GM19395 (cell line): ENCODE data around the gene TPRX2.
"Not testable (repeated sequence)": the region's sequence is repeated elsewhere in the genome, so short reads cannot be mapped to it uniquely, and the experiment has no call there.

ENCODE experiments used
- ATAC-seq: cut with Tn5 transposase; IDR thresholded peaks from one replicate; pipeline ENCODE4 v1.9.1; 2021; ENCODE audit warnings: mild to moderate bottlenecking, moderate library complexity; ENCODE audit not compliant: unreplicated experiment

TPRX2 gene

DNA sequence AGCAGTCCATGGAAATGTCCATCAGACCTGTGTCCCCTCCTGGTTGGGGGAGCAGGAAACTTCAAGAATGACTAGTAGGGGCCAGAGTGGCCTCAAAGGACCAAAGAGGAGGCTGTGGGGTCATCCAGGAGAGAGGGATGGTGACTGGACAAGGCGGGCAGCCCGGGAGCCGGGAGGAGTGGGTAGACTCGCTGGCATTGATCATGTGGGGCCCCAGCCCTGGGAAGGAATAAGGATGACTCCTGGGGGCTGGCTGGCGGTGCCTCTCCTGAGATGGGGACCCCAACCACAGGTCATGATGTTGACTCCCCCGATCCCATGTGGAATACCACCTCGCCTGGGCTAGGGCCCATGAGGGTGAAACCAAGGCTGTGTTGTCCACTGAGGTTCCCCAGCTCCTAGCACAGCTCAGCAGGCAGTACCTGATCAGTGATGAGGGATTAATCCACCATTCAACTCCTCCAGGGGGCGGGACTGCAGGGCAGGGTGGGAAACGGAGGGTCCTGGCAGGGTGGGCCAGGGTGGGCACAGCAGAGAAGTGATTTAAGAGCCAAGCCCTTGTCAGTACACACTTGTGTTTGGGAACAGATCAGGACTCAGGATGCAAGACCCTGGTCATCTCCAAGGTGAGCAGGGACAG, at the start of gene TPRX2:
Gene TPRX2, plus strand, starts transcription at position 590 of the 640 bp plus-strand sequence. Its CDS starts 12 bp downstream, at position 602.
- ATAC-seq, result not testable (repeated sequence)

GRCh38 chr19:47813304-47813994, 45.6 kb upstream of the TPRX2 start:
- ATAC-seq, result no peak

GRCh38 chr19:47813995-47814328, 45.1 kb upstream of the TPRX2 start:
- ATAC-seq, result no peak

GRCh38 chr19:47816270-47816669, 42.8 kb upstream of the TPRX2 start:
- ATAC-seq, result not testable (repeated sequence)

DNA sequence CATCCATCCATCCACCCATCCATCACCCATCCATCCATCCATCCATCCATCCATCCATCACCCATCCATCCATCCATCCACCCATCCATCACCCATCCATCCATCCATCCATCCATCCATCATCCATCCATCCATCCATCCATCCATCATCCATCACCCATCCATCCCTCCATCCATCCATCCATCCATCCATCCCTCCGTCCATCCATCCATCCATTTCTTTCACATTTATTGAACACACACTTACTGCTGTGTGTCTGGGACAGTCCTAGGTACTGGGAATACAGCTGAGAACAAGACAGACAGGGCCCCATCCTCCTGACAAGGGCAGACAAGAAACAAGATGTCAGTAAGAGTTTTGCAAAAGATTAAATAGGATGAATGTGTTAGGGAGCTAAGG, 40.8 kb upstream of the TPRX2 start:
- ATAC-seq, result not testable (repeated sequence)

- no peak for ATAC-seq
Observed at GRCh38 chr19:47819858-47820257, 39.2 kb upstream of the TPRX2 start.

DNA sequence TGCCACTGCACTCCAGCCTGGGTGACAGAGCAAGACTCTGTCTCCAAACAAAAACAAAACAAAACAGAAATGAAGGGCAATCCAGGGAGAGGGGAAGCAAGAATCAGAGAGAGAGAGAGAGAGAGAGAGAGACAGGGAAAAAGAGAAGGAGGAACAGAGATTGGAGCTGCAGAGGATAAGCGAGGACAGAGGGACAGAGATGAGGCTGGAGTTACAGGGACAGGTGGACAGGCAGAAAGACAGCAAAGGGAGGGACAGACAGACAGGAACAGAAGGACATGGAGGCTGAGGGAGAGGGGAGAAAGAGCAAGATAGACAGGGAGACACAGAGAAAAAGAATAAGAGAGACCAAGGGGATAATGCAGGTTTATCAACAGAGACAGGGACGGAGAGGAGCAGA, 38.6 kb upstream of the TPRX2 start:
- ATAC-seq, result no peak

- ATAC-seq, result no peak
Observed at GRCh38 chr19:47821460-47822020, 37.5 kb upstream of the TPRX2 start, which contains the start of gene CRX. CRX (plus strand) TSS chr19:47821937; CDS start chr19:47834444, 12,507 bp downstream.

GRCh38 chr19:47824396-47824795, 34.6 kb upstream of the TPRX2 start:
- no peak for ATAC-seq

GRCh38 chr19:47826800-47827199, 32.2 kb upstream of the TPRX2 start:
- no peak for ATAC-seq

GRCh38 chr19:47832723-47833122, 26.3 kb upstream of the TPRX2 start:
- ATAC-seq, result no peak

DNA sequence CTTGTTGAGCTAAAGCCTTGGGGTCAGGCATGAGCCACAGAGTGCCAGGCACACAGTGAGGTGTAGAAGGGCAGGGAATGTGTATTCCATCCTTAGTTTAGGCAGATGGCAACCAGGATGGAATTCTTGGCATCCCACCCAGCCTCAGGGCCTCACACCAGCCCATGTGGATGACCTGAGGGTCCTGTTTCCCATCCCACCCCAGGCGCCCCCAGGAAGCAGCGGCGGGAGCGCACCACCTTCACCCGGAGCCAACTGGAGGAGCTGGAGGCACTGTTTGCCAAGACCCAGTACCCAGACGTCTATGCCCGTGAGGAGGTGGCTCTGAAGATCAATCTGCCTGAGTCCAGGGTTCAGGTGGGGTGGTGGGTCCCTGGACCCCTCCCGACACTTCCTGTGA, 23.0 kb upstream of the TPRX2 start:
- ATAC-seq, result no peak

DNA sequence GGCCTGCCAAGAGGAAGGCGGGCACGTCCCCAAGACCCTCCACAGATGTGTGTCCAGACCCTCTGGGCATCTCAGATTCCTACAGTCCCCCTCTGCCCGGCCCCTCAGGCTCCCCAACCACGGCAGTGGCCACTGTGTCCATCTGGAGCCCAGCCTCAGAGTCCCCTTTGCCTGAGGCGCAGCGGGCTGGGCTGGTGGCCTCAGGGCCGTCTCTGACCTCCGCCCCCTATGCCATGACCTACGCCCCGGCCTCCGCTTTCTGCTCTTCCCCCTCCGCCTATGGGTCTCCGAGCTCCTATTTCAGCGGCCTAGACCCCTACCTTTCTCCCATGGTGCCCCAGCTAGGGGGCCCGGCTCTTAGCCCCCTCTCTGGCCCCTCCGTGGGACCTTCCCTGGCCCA, 19.6 kb upstream of the TPRX2 start:
- no peak for ATAC-seq

DNA sequence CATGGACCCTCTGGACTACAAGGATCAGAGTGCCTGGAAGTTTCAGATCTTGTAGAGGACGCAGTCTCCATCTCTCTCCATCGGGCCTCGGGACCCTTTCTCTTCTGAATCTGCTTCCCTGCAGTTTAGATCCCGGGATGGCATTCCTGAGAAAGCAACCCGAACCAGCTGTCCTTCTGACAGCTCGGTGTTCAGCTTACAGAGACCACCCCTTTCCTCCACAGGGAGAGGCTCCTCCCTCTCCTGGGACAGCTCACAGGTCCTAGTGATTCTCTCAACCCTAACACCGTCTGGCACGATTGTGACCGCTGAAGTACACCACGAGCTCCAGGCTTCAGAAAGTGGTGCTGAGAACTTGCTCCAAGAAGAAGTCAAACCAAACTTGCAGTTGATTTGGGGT, 19.1 kb upstream of the TPRX2 start:
- ATAC-seq, result no peak

DNA sequence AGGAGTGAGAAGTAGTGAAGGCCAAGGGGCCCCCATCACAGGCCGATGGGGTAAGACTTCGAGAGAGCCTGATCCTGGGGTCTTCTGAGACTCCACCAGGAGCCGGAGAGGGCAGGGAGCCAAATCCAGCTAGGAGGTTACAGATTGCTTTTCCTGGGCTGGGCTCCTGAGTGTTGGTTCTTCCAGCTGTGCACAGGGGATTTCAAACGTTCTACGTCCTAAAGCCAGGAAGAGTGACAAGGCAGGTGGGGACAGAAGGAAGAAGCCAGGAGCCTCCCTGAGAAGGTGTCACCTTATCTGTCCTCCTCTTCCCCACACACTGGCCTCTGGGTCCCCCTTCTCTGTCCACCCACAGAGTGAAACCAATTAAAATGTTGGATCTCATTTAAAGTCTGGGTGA, 16.1 kb upstream of the TPRX2 start:
- ATAC-seq, result no peak

- no peak for ATAC-seq
Observed at GRCh38 chr19:47848425-47848822, 10.6 kb upstream of the TPRX2 start.

GRCh38 chr19:47848823-47849473, 10.1 kb upstream of the TPRX2 start:
- no peak for ATAC-seq

DNA sequence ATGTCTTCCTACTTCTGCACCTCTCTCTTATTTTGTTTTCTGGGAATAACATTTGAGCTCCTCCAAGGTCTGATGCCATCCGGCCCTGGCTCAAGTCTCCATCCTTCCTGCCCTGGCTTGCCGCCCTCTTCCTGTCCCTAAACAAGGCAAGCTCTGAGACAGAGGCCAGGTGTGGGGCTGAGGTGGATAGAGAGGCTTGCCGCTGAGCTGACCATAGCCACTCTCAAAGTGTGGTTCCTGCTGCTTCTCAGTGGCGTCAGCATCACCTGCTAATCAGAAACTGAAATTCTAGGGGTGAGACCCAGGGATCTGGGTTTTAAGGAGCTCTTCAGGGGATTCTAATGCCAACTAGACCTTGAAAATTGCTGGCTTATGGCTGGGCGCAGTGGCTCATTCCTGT, 6.0 kb upstream of the TPRX2 start:
- ATAC-seq, result no peak

GRCh38 chr19:47854459-47854858, 4.6 kb upstream of the TPRX2 start:
- no peak for ATAC-seq

DNA sequence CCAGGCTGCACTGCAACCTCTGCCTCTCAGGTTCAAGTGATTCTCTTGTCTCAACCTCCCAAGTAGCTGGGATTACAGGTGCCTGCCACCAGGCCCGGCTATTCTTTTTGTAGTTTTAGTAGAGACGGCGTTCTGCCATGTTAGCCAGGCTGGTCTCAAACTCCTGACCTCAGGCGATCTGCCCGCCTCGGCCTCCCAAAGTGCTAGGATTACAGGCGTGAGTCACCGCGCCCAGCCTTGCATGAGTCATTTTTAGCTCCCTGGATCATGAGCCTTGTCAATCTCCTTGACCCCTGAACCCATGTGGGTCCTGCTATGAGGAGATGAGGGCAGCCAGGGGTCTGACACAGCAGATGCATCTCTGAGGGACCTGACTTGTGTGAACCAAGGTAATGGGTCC, 804 bp upstream of the TPRX2 start:
- not testable (repeated sequence) for ATAC-seq

GRCh38 chr19:47859838-47860237, 803 bp downstream of the TPRX2 start:
- not testable (repeated sequence) for ATAC-seq
